Parathyroid adenoma (tissue), 2 donors: ENCODE results near the gene RABL2A.
"Not testable (repeated sequence)": the region's sequence is repeated elsewhere in the genome, so short reads cannot be mapped to it uniquely, and the experiment has no call there.

Experiments used
- H2AFZ ChIP-seq: fragments of 300-600 bp; sonication (generic); one replicate; pipeline ENCODE4 v1.7.0; 2017; ENCODE audit warnings: antibody characterized with exemption, mild to moderate bottlenecking
- H3K27ac ChIP-seq: fragments of 300-600 bp; sonication (generic); one replicate; pipeline ENCODE4 v1.7.0; 2017
- H3K27me3 ChIP-seq: fragments of 300-600 bp; sonication (generic); one replicate; pipeline ENCODE4 v1.7.0; 2017; ENCODE audit warnings: low read length; ENCODE audit not compliant: control insufficient read depth, insufficient read depth
- H3K36me3 ChIP-seq: fragments of 300-600 bp; sonication (generic); one replicate; pipeline ENCODE4 v1.7.0; 2017; ENCODE audit warnings: low read length; ENCODE audit not compliant: control insufficient read depth, insufficient read depth
- H3K4me1 ChIP-seq: fragments of 300-600 bp; sonication (generic); one replicate; pipeline ENCODE4 v1.7.0; 2017; ENCODE audit warnings: control low read depth
- H3K4me2 ChIP-seq: fragments of 300-600 bp; sonication (generic); one replicate; pipeline ENCODE4 v1.7.0; 2017; ENCODE audit warnings: low read length
- H3K4me3 ChIP-seq: fragments of 300-600 bp; sonication (generic); one replicate; pipeline ENCODE4 v1.7.0; 2017; ENCODE audit warnings: low read depth, low read length
- H3K79me2 ChIP-seq: fragments of 300-600 bp; sonication (generic); one replicate; pipeline ENCODE4 v1.7.0; 2017; ENCODE audit warnings: control low read depth
- H3K9ac ChIP-seq: fragments of 300-600 bp; sonication (generic); one replicate; pipeline ENCODE4 v1.7.0; 2017; ENCODE audit warnings: mild to moderate bottlenecking
- H3K9me3 ChIP-seq: fragments of 300-600 bp; sonication (generic); one replicate; pipeline ENCODE4 v1.7.0; 2017; ENCODE audit warnings: low read length; ENCODE audit not compliant: control insufficient read depth
- TF ChIP-seq, protein P1 (sequence below): fragments of 300-600 bp; sonication (generic); IDR thresholded peaks from one replicate; pipeline ENCODE4 v1.7.0; 2017; ENCODE audit warnings: antibody characterized with exemption, mild to moderate bottlenecking
- donor health status: primary hyperparathyroidism.

The RABL2A gene

GRCh38 chr2:113597164-113597563, 29.9 kb upstream of the RABL2A start:
- H3K4me3 ChIP-seq, H2AFZ ChIP-seq, H3K9me3 ChIP-seq, H3K9ac ChIP-seq, H3K27me3 ChIP-seq, H3K4me2 ChIP-seq, H3K4me1 ChIP-seq, H3K79me2 ChIP-seq, H3K36me3 ChIP-seq, H3K27ac ChIP-seq: not testable (repeated sequence)

GRCh38 chr2:113597572-113597971, 29.5 kb upstream of the RABL2A start:
- H3K79me2 ChIP-seq, H3K4me3 ChIP-seq, H3K36me3 ChIP-seq, H3K27me3 ChIP-seq, H2AFZ ChIP-seq, H3K9ac ChIP-seq, H3K9me3 ChIP-seq, H3K4me1 ChIP-seq, H3K27ac ChIP-seq, H3K4me2 ChIP-seq: not testable (repeated sequence)

GRCh38 chr2:113598180-113598579, 28.9 kb upstream of the RABL2A start:
- not testable (repeated sequence) for H3K79me2 ChIP-seq, H3K9ac ChIP-seq, H3K36me3 ChIP-seq, H2AFZ ChIP-seq, H3K27ac ChIP-seq, H3K9me3 ChIP-seq, H3K27me3 ChIP-seq, H3K4me1 ChIP-seq, H3K4me2 ChIP-seq, H3K4me3 ChIP-seq

DNA sequence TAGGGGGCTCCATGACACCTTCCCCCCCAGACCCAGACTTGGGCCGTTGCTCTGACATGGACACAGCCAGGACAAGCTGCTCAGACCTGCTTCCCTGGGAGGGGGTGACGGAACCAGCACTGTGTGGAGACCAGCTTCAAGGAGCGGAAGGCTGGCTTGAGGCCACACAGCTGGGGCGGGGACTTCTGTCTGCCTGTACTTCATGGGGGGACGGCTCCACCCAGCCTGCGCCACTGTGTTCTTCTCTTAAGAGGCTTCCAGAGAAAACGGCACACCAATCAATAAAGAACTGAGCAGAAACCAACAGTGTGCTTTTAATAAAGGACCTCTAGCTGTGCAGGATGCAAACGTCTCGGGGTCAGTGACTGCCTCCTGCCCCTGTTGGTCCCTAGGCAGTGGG, 28.3 kb upstream of the RABL2A start:
- not testable (repeated sequence) for H2AFZ ChIP-seq, H3K9me3 ChIP-seq, H3K36me3 ChIP-seq, H3K9ac ChIP-seq, H3K27me3 ChIP-seq, H3K4me1 ChIP-seq, H3K27ac ChIP-seq, H3K4me2 ChIP-seq, H3K4me3 ChIP-seq, H3K79me2 ChIP-seq

- H3K9me3 ChIP-seq, H3K4me2 ChIP-seq, H3K4me3 ChIP-seq, H3K79me2 ChIP-seq, H2AFZ ChIP-seq, H3K27me3 ChIP-seq, H3K27ac ChIP-seq, H3K4me1 ChIP-seq, H3K36me3 ChIP-seq, H3K9ac ChIP-seq: not testable (repeated sequence)
These were observed 27.9 kb upstream of the RABL2A start for GRCh38 chr2:113599208-113599607.

DNA sequence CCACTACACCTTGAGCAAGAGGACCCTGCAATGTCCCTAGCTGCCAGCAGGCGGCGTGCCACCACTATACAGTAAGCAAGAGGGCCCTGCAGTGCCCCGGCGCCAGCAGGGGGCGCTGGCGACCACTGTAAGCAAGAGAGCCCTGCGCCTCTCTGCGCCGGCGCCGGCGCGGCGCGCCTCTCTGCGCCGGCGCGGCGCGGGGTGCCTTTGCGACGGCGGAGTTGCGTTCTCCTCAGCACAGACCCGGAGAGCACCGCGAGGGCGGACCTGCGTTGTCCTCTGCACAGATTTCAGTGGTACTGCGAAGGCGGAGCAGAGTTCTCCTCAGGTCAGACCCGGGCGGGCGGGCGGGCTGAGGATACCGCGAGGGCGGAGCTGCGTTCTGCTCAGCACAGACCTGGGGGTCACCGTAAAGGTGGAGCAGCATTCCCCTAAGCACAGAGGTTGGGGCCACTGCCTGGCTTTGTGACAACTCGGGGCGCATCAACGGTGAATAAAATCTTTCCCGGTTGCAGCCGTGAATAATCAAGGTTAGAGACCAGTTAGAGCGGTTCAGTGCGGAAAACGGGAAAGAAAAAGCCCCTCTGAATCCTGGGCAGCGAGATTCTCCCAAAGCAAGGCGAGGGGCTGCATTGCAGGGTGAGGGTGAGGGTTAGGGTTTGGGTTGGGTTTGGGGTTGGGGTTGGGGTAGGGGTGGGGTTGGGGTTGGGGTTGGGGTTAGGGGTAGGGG, 24.9 kb upstream of the RABL2A start:
- H3K4me3 ChIP-seq, H3K27me3 ChIP-seq, H3K9ac ChIP-seq, H3K79me2 ChIP-seq, H3K27ac ChIP-seq, H2AFZ ChIP-seq, H3K4me1 ChIP-seq, H3K4me2 ChIP-seq, H3K9me3 ChIP-seq, H3K36me3 ChIP-seq: not testable (repeated sequence)
- TF ChIP-seq, protein P1, sequence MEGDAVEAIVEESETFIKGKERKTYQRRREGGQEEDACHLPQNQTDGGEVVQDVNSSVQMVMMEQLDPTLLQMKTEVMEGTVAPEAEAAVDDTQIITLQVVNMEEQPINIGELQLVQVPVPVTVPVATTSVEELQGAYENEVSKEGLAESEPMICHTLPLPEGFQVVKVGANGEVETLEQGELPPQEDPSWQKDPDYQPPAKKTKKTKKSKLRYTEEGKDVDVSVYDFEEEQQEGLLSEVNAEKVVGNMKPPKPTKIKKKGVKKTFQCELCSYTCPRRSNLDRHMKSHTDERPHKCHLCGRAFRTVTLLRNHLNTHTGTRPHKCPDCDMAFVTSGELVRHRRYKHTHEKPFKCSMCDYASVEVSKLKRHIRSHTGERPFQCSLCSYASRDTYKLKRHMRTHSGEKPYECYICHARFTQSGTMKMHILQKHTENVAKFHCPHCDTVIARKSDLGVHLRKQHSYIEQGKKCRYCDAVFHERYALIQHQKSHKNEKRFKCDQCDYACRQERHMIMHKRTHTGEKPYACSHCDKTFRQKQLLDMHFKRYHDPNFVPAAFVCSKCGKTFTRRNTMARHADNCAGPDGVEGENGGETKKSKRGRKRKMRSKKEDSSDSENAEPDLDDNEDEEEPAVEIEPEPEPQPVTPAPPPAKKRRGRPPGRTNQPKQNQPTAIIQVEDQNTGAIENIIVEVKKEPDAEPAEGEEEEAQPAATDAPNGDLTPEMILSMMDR: peak; percentile 15

DNA sequence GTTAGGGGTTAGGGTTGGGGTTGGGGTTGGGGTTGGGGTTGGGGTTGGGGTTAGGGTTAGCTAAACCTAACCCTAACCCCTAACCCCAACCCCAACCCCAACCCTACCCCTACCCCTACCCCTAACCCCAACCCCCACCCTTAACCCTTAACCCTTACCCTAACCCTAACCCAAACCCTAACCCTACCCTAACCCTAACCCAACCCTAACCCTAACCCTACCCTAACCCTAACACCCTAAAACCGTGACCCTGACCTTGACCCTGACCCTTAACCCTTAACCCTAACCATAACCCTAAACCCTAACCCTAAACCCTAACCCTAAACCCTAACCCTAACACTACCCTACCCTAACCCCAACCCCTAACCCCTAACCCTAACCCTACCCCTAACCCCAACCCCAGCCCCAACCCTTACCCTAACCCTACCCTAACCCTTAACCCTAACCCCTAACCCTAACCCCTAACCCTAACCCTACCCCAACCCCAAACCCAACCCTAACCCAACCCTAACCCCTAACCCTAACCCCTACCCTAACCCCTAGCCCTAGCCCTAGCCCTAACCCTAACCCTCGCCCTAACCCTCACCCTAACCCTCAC, 24.1 kb upstream of the RABL2A start:
- peak overlapping the region; percentile 37 for H3K4me3 ChIP-seq
- H3K79me2 ChIP-seq: no peaks in the 10 kb centered on the region
- TF ChIP-seq, protein P1: no peak
- no peaks in the 10 kb centered on the region for H3K36me3 ChIP-seq
- peak overlapping the region; percentile 81 for H3K27ac ChIP-seq
- H3K27me3 ChIP-seq: no peaks in the 10 kb centered on the region
- H3K4me1 ChIP-seq: no peaks in the 10 kb centered on the region
- H2AFZ ChIP-seq: peak overlapping the region; percentile 75
- no peak overlapping the region for H3K4me2 ChIP-seq
- no peak overlapping the region for H3K9ac ChIP-seq
- H3K9me3 ChIP-seq: no peaks in the 10 kb centered on the region

GRCh38 chr2:113603467-113604084, 23.5 kb upstream of the RABL2A start:
- Histone ChIP-seq H3K4me2 (peak overlapping the region; percentile 42), H3K4me3 (peak overlapping the region; percentile 59), H3K27ac (peak overlapping the region; percentile 81), H2AFZ (peak overlapping the region; percentile 75)
- H3K27me3 ChIP-seq, H3K79me2 ChIP-seq, H3K36me3 ChIP-seq, H3K9ac ChIP-seq, H3K9me3 ChIP-seq, H3K4me1 ChIP-seq: not testable (repeated sequence)
